Measurements from ENCODE around the gene CST8.

CST8 gene

DNA sequence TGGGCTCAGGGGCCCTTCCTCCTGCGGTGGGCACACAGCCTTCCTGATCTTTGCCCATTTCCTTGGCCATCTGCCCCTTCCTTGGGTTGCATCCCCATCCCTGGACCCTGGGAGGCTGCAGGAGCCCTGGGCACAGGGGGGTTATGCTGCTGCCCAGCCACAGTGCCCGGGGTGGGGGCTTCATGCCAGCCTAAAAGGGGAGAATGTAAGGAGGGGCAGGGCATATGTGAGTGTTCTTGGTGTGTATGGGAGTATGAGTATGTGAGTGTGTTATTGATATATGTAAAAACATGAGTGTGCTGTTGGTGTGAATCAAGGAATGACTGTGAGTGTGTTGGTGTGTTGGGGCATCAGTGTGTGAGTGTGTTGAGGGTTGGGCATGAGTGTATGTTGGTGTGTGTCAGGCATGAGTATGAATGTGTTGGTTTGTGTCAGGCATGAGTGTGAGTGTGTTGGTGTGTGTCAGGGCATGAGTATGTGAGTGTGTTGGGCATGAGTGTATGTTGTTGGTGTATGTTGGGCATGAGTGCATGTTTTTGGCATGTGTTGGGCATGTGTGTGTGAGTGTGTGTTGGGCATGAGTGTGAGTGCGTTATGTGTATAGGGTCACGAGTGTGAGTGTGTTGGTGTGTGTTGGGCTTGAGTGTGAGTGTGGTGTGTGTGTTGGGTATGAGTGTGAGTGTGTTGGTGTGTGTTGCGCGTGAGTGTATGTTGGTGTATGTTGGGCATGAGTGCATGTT is 14.7 kb upstream of the CST8 start:
- no peak for DNase-seq (ENCODE audit: low spot score)

DNA sequence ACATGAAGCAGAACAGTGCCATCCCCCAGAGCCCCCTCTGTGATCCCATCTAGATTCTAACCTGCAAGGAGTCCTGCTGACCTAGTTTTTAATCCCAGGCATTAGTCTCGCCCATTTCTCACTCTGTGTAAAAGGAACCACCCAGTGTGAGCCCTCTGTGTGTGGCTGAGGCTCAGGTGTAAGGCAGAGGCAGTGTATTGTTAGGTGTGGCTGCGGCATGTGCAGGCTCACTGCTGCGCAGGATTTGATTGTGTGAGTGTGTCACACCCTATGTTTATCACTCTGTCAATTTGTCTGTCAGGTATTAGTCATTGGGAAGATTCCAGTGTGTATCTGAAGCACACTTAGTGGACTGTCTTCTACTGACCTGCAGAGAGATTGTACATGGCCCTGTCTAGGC is 13.7 kb upstream of the CST8 start:
- no peak for DNase-seq (ENCODE audit: low spot score)

DNA sequence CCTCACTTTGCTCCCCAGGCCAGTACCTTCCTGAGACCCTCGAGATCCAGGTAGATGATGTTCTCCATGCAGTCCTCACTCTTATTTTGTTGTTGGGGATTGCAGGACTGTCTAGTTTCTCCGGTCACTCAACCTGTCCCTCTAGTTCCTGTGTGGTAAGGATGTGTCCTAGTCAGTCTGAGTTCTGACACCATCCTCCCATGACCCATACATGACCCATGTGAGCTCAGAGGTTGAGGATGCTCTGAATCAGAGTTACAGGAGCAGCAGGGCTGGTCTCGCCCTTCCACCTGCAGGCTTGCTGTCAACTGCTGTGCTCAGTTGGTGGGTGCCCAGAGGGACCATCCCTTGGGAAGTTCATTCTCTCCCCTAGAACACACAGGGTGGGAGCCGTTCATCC is 11.9 kb upstream of the CST8 start:
- DNase-seq (ENCODE audit: low spot score), result no peak

DNA sequence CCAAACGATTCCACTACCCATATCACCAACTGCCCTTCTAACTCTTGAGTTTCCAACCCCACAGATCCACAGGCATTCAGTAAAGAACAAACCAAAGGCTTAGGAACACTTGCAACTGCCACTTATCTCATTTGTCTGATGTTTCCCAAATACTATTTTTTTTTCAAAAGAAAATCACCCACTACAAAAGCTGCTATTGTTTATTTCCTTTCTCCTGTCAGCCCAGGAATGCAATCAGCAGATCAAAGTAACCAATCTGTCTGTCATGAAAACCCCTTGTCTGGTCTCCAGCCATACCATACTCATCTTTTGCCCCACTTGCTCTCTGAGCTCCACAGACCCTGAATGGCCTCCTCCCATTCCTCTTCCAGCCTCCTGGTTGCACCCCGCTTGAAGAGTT is 8.8 kb upstream of the CST8 start:
- no peak for DNase-seq (ENCODE audit: low spot score)

DNA sequence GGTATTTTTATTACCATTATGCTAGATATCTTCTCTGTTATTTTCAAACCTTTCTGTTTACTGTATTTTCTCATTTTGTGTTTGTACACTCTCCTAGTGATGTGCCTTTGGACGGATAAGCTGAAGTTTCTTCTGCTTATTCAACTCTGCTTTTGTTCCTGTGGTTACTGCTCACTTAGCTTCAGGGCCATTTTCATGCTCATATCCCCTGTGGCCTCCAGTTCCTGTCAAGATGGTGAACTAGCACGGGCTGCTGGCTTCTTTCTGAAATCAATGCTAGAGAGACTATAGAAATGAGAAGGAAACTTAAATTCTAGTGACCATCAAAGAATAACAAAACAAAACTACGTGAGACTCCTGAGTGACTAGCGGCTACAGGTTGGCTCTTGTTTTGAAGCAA is 6.8 kb upstream of the CST8 start:
- DNase-seq (ENCODE audit: low spot score), result no peak

DNA sequence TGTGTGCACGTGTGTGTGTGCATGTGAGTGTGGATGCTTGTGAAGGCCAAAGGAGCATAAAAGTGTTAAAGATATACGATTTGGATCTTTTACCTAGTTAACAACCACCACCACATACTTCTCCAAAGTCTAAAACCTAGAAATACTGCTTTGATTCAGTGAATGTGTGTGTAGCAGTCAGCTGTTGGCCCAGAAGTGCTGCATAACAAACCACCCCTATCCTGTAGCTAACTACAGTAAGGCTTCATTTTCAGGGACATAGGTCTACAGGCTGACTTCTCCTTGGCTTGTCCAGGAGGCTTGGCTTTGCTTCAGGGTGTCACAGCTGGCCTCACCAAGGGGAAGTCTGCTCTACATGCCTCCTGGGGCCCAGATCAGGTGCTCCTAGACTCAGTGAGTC is 2.4 kb upstream of the CST8 start:
- no peak for DNase-seq (ENCODE audit: low spot score)

DNA sequence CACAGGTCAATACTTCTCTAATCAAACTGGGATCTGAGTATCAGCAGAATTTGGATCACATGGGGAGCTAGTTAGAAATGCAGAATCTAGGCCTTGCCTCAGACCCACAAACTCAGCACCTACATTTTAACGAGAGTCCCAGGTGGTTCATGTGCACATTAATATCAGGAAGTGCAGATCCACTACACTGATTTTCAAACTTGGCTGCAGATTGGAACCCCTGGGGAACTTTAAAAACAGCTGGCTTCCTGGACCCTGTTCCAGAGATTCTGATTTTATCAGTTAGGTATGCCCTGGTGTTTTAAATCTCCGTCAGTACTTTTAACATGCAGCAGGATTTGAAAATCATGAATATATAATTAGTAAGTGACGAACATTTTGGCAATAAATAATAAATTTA is 1.9 kb upstream of the CST8 start:
- DNase-seq (ENCODE audit: low spot score), result no peak

DNA sequence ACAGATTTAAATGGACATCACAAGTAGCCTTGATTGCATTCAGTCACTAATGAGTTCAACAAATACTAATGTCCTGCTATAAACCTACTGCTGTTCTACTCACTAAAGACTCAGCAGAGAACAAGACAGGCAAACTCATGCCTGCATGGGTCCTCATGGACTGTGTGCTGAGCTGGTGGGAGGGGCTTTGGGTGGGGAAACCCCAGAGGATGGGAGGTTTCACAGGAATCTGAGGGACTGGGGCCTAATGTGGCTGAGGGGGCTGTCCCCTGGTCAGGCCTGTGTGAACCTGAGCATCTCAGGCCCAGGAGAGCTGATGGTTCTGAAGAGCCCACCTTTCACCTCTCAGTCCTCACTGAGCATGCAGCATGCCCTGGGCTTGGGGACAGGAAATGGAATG is 1.4 kb downstream of the CST8 start:
- no peak for DNase-seq (ENCODE audit: low spot score)

DNA sequence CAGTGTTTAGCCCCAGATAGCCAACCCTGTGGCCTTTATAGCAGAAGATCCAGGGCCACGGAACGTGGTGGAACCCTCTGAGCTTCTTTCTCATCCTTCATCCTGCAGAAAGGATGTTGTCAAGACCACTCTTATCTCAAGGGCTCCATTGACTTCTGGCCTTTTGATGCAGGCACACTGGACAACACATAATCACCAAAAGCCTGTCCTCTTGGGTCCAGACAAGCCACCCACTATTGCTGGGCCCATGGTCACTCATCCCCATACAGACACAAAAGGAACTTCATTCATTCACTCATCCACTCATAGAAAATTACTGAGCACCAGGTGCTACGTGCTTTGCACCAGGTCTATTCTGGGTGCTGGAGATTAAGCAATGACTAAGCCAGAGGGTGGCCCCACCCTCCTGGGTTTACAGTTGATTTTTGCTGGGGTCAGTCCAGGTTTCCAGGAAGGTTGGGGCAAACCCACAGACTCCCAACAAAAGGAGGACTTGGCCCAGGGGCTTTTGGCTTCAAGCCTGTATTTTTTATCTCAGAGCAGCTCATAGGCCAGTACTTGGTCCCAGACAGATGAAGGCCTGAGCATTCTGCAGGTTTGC is 2.4 kb downstream of the CST8 start:
- DNase-seq (ENCODE audit: low spot score), result no peak

DNA sequence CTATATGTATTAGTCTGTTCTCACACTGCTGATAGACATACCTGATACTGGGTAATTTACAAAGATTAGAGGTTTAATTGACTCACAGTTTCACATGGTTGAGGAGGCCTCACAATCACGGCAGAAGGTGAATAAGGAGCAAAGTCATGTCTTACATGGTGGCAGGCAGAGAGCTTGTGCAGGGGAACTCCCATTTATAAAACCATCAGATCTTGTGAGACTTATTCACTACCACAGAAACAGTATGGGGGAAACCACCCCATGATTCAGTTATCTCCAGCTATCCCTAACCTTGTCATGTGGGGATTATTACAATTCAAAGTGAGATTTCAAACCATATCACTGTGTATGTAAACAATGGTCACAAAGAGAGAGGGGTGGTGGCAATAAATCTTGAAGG is 6.6 kb downstream of the CST8 start:
- DNase-seq (ENCODE audit: low spot score), result no peak

DNA sequence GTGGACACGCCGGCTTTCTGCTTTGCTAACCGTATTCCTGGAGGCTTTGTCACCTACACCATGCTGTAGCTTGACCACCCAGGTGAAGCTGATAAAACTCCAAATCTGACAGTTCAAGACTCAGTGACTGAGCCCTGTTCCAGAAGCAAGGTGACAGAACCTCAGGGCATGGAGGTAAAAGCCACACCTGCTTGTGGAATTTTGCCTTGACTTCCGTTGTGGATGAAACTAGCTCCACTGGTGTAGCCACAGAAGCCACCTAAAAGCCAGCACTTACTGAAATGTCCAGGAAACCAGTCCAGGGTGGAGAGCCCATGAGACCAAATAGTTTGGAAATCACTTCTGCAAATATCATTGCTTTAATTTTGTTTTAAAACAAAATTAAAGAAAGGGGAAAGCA is 11.0 kb downstream of the CST8 start:
- DNase-seq (ENCODE audit: low spot score), result no peak

DNA sequence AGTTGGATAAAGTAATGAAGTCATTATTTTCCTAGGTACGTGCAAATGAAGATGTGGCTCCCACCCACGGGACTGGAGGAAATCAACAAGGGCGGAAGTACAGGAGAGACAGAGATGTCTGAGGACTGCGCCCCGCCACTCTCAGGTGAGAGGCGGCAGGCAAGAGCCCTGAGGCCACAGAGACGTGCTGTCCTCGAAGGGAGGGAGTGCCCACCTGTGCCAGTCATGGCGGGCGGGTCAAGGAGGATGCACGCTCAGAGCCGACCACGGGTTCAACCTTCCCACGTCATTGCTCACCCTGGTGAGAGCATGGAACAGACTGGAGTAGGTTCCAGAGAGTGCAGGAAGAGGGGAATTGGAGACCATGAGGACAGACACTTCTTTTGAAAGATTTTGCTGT is 12.7 kb downstream of the CST8 start:
- DNase-seq (ENCODE audit: low spot score), result no peak

DNA sequence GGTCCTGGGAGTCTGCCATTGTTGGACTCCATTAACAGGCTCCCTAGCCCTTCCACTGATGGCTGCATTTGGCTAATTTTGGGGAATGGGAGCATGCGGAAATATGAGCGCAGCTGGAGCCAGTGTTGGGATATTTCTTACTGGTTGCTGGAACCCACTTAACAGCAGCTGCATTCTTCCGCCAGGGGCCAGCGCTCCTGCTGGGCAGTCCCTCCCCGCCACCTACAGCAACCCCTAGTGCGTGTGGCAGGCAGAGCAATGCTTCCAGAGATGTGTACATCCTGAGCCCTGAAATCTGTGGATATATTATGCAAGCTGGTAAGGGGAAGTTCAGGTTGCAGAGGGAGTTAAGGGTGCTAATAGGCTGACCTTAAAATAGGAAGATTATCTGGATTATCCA is 16.4 kb downstream of the CST8 start:
- DNase-seq (ENCODE audit: low spot score), result peak; percentile 25

DNA sequence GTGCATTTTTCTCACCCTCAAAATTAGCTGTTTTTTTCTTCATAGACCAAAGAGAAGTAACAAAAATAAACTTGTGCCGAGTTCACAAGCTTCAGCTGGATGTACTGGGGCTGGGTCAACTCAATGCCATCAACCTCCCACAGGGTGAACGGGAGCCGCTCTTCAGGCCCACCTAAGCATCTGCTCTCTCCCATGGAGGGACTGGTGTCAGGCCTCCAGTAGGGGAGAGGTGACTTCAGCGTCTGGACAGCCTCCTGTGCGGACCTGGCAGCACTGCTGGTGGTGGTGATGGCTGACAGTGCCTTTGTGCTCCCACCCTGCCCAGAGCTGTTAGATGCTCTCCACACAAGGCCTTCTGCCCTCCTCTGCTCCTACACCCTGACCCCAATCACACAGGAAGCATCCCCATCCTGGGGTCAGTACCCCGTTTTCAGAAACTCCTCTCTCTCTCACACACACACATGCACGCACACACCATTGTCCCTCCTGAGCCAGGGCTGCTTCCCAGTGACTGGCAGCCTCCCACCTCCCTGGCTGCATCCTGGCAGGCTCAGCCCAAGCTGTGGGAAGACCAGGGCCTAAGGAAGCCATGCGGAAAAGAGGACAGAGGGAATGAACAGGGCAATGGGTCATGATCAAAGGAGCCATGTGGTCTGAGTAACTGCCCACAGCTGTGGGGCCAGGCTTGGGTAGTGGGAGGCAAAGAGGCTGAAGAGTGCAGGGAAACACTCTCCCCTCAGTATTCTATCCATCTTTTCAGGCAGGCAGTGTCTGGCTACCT is 17.7 kb downstream of the CST8 start:
- DNase-seq (ENCODE audit: low spot score), result no peak

DNA sequence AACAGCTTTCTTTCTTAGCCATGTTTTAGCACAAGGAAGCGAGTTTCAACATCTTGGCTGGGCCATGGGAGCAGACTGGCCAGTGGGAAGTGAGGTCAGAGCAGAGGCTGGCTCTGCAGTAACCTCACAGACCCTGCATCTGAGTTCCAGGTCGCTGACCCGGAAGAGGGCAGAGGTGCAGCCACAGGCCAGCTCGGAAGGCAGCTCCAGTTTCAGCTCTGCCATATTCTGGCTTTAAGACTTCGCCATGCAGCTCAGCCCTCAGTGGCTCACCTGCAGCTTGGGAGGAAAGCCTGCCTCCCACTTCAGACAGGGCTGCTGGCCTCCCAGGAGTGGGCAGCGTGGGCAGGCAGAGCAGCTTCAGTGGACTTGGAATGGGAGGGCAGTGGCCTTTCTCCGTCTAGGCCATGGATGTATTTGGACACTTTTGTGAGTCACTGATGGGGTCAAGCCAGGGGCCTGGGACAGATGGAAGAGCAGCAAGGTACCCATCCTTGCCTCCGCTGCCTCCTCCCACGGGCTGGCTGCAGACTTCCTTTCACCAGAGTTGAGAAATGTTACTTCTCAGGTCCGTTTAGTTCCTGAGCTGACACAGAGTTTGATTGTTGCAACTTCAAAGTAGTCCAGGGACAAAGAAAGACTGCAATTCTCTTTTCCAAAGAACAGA is 18.5 kb downstream of the CST8 start:
- no peak for DNase-seq (ENCODE audit: low spot score)

DNA sequence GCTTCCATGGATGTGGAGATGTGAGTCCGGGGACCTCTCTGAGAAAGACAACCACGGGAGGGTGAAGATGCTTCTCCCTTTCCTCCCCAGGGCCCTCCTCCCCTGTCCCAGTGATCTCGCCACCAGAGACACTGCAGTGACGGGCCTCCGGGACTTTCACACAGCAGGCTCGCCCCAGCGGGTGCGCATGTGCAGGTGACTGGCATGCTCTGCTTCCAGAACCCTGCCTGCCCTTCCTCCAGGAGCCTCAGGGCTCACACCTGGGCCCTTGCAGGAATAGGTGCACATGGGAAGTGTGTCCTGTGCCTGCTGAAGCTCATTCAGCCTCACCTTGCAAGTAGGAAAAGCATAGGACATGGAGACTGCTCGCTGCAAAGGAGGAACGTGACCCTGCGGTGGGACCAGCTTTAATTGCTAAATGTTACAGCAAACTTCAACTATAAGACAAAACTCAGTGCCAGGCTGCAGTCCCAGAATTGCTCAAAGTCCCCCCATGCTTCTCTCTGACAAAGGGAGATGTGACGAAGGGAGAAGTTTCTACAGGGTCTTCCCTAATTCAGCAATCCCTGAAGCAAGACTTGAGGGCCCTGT is 19.2 kb downstream of the CST8 start:
- DNase-seq (ENCODE audit: low spot score), result no peak

DNA sequence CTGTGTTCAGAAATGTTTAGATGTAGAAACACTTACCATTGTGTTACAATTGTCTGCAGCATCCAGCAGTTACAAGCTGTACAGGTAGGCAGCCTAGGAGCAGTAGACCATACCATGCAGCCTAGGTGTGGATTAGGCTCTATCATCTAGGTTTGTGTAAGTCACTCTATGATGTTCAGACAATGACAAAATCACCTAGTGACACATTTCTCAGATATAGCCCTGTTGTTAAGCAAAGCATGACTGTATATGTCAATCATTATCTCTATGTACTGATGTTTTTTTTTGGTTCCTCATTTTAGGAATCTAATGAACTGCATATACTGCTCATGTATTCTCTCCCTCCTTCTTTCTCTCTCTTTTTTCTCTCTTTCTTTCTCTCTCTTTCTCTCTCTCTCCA is 22.2 kb downstream of the CST8 start:
- no peak for DNase-seq (ENCODE audit: low spot score)

DNA sequence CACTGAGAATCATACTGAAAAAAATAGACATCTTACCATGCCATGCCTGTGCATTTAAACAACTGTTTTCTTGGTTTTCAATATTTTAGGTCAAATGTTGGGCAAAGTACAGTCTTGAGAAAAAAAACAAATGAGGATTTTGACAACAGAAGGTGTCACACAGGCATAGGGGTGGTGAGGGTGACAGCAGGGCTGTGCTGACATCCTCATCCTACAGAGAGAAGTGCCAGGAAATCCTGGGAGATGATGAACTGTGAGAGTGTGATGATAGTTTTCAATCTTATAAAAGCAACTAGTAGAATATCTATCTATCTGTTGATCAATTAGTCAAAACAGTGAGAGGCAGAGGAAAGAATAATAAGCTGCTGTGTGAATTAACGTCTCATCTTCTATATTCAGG is 23.9 kb downstream of the CST8 start:
- no peak for DNase-seq (ENCODE audit: low spot score)

DNA sequence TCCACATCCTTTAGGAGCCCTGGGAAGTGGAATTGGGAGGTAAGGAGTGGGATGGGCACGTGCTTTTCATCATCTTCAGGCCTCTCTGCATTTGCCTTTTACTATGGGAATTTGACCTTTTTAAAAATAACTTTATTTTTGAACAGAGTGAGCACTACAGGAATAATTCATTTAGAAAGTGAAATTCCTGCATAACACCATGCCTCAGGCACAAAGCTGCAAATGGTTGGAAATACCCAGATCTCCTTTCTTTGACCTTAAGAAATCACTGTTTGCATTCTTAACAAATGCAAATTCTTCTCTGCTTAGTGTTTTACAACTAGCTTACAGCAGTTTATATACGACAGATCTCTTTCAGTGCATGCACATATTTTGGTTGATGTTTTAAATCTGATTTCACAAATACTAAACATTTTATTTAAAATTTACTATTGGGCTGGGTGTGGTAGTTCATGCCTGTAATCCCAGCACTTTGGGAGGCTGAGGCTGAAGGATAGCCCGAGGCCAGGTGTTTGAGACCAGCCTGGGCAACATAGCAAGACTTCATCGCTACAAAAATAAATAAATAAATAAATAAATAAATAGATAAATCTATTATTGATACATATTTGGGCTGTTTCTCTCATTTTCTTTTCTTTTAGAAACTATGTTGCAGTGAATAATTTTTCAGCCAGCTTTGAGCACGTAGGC is 24.5 kb downstream of the CST8 start:
- DNase-seq (ENCODE audit: low spot score), result no peak

DNA sequence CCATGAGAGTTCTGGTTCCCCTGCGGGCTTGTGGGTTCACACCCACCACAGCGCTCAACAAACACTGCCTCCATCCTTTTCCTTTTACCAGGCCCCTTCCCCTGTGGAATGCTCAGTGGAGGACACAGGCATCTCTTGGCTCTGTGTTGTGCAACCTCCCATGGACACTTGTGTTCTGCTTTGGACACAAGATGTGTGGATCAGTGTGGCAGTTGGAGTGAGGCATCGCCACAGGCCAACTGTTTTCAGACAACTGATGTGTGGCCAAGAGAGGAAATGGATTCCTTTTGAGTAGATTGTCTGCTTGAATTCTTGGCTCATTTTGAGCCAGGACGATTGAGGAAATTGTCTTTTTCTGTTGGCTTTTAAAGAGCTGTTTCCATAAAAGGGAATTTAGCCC is 26.8 kb downstream of the CST8 start:
- DNase-seq (ENCODE audit: low spot score), result no peak

DNA sequence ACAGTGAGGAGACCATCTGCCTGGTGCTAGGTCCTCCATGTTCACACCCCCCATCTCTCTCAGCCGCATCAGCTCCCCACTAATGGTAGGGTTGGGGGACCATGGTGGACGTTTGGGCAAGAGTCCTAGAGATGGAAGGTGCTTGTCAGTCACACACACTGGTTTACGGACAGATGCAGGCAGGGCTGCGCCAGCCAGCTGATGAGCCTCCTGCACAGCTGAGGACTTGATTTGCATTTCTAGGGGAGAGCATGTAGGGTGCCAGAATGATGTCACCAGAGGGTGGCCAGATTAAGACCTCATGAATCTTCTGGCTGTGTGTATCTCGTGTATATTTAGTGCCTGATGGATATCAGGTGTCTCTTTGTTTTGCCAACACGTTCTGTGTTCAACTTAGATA is 28.6 kb downstream of the CST8 start:
- no peak for DNase-seq (ENCODE audit: low spot score)

DNA sequence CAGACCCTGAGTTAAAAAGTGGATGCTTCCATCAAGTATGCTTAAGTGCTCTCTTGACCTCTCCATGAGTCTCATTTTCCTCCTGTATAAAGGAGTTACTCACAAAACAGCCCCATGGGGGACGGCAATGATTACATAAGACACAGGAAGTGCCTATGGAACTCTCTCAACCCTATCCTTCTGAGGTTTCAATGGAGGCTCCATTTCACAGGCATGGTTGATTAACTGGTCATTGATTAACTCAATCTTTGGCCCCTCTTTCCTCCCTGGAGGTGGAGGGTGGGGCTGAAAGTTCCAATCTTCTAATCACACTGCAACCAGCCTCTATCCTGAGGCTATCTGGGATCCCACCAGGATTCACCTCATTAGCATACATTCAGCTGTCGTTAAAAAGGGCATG is 29.3 kb downstream of the CST8 start:
- no peak for DNase-seq (ENCODE audit: low spot score)
